Aorta (tissue), 5 donors: Measurements from ENCODE around the gene NUP35. TPM values are rescaled to one million over a fixed set of nuclear protein-coding genes. Genes with fewer than 3 reads are reported as not detected.

Experiments used
- ATAC-seq: fragments of 200-7000 bp; cut with Tn5 transposase; one replicate; pipeline ENCODE4 v1.9.1; 2022; ENCODE audit warnings: moderate library complexity; ENCODE audit not compliant: low FRiP score
- DNase-seq, 2 donors: peaks; one replicate each; pipeline ENCODE4 v3.0.0-alpha.2; 2020
- H3K27ac ChIP-seq, 2 donors: one replicate each; pipeline ENCODE4 v1.5.1; 2013; ENCODE audit warnings: low read length in 2 of 2, mild to moderate bottlenecking in 2 of 2, moderate library complexity in 2 of 2, control low read depth in 1 of 2, inconsistent platforms in 1 of 2, low read depth in 1 of 2
- H3K27me3 ChIP-seq, 2 donors: one replicate each; pipeline ENCODE4 v1.6.1; 2013; ENCODE audit warnings: control low read depth in 1 of 2, low read length in 1 of 2, mild to moderate bottlenecking in 1 of 2, moderate library complexity in 1 of 2; ENCODE audit not compliant: insufficient read depth in 2 of 2, control insufficient read depth in 1 of 2
- H3K36me3 ChIP-seq, 2 donors: one replicate each; pipeline ENCODE4 v1.6.1; 2013; ENCODE audit warnings: control low read depth in 1 of 2, low read length in 1 of 2, mild to moderate bottlenecking in 1 of 2; ENCODE audit not compliant: insufficient read depth in 2 of 2, control insufficient read depth in 1 of 2
- H3K4me1 ChIP-seq, 2 donors: one replicate each; pipeline ENCODE4 v1.6.1; 2013; ENCODE audit warnings: low read length in 2 of 2, control low read depth in 1 of 2, mild to moderate bottlenecking in 1 of 2, moderate library complexity in 1 of 2; ENCODE audit not compliant: insufficient read depth in 2 of 2, control insufficient read depth in 1 of 2
- H3K4me3 ChIP-seq, 2 donors: one replicate each; pipeline ENCODE4 v1.5.1; 2013; ENCODE audit warnings: low read length in 2 of 2, control low read depth in 1 of 2, mild to moderate bottlenecking in 1 of 2
- H3K9me3 ChIP-seq: one replicate; pipeline ENCODE4 v1.6.1; 2013; ENCODE audit warnings: mild to moderate bottlenecking, low read length; ENCODE audit not compliant: control insufficient read depth
- WGBS, 2 donors: extraction: QIAGEN DNeasy Blood & Tissue Kit; methylation state at CpG; one replicate each; pipeline ENCODE4 v1.1.7; 2013; 5-methylcytosine and 5-hydroxymethylcytosine counted together
- intact Hi-C, 2 donors: fragments of 100-400 bp; cut with DNase I; formaldehyde crosslinking; loops; one replicate each; pipeline versions ENCODE4 v1.14.2 to v1.15.0; 2022
- polyA plus RNA-seq, 2 donors: library from polyadenylated mRNA; stranded (reverse); fragments of 200-250 nt; gene quantifications; one replicate each; pipeline ENCODE4 v1.2.3, GENCODE V29; 2013
- total RNA-seq, 2 donors: library from RNA; stranded (reverse); fragmentation: NEBNext Ultra II Directional; extraction: Animal tissue kit (Norgen Biotek cat#: 25700); gene quantifications; one replicate each; pipeline ENCODE4 v1.2.1, GENCODE V29; 2021
- donor health status: healthy with polysubstance abuse.
- donor health status: Bipolar disorder and iron deficiency.
- donor health status: DM: no; HTN: no; CAD: no.
- donor health status: DM: no; HTN: no; CAD: no.
- donor health status: DM: yes; HTN: yes; CAD: no.

The NUP35 gene
- total and polyA plus RNA-seq, 4 donors, result 7.1 to 17.0 (median 10.7) TPM

DNA sequence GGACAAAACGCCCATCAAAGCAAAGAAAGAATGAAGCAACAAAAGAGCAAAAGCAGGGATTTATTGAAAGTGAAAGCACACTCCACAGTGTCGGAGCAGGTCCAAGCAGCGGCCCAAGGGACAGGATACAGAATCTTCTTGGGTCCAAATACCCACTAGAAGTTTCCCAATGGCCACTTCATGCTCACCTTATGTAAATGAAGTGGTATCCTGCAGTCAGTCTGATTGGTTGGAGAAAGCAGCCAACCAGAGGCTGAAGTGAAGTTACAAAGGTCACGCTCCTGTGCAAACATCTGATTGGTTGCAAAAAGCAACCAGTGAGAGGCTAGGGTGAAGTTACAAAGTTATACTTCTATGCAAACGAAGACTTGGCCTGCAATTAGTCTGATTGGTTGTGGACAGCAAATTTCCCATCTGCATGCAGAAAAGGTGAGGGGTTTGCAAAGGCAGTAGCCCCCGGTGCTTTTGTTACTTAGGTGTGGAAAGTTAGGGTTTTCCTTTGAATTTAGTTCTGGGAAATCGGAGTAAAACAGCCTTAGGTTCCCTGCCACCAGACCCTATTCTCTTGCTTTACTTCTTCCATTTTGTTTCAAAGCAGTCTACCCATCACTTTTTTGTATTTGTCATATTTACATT, 32.8 kb upstream of the NUP35 start:
- ATAC-seq (no peak), DNase-seq (no peak)
- no peaks in the 10 kb centered on the region for H3K27me3 ChIP-seq
- H3K4me1 ChIP-seq, result peaks cover 0 to 3% of the 10 kb centered on the region in 2 donors
- peak overlapping the region in 1 of 2 donors; percentile 9 for H3K4me3 ChIP-seq
- peak overlapping the region in 1 of 2 donors; percentile 54 for H3K27ac ChIP-seq
- intact Hi-C loops, result no loop called here
- H3K9me3 ChIP-seq, result no peaks in the 10 kb centered on the region
- no peaks in the 10 kb centered on the region for H3K36me3 ChIP-seq
- 72 to 74% methylated on average over 7 of the region's 7 CpGs for WGBS, 2 donors

DNA sequence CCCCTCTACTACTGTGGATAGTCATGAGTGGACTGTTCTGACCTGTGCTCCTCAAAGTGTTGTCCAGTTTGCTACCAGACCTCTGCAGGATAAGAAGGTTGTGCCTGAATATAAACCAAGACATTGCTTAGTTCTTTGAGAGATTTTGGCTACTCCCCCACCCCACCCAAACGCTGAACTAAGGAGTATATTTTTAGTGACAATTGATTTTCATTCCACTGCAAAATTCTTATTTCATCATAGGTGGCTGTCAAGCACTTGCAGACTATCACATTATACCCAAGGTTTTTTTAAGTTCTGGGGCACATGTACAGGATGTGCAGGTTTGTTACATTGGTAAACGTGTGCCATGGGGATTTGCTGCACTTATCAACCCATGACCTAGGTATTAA, 32.3 kb upstream of the NUP35 start:
- WGBS, 2 donors, result 75 to 80% methylated on average over 2 of the region's 2 CpGs
- no peak for ATAC-seq
- no peak overlapping the region for H3K27ac ChIP-seq
- H3K4me3 ChIP-seq, result no peak overlapping the region
- DNase-seq, result no peak
- no peaks in the 10 kb centered on the region for H3K27me3 ChIP-seq
- intact Hi-C loops, result no loop called here
- H3K36me3 ChIP-seq, result peaks cover 0 to under 1% of the 10 kb centered on the region in 2 donors
- no peaks in the 10 kb centered on the region for H3K9me3 ChIP-seq
- H3K4me1 ChIP-seq, result peaks cover 0 to 3% of the 10 kb centered on the region in 2 donors

DNA sequence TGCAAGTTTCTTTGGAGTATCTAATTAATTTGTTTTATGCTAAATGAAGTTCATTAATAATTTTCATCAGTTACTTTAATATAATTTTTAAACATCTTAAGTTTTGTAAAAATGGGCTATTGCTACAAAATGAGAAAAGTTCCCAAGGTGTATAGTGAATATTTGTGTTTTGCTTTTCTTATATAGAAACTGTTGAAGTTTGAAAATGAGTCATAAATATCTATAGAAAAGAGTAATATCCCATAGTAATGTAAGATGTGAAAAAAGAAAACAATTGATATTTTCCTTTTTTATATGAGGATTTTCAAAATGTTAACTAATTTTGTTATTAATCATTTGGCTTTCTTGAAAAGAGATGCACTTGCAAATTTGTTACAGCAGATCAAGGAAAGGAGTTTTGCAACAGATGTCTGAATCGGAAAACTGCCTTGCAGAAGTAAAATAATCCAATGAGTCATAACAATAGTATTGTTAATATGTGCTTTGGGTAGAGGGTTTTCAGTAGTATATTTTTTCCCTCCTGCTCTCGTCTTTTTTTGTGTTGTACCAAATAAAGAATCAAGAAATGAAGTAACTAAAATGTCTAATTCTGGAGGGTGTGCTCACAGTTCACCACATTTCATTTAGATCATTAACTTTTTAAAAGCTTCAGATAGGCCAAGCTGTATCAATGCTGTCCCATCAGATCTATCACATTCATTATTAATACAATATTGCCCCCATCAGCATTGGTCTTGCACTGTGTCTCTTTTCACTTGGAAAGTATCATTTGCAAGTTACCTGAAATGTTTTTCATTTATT, 30.2 kb upstream of the NUP35 start:
- 4% methylated on average over 2 of the region's 2 CpGs for WGBS, 2 donors
- DNase-seq, result no peak
- Histone ChIP-seq H3K4me3 (no peak overlapping the region), H3K4me1 (peaks cover 0 to 3% of the 10 kb centered on the region in 2 donors), H3K27me3 (no peaks in the 10 kb centered on the region), H3K9me3 (no peaks in the 10 kb centered on the region), H3K36me3 (peaks cover 0 to 2% of the 10 kb centered on the region in 2 donors), H3K27ac (no peak overlapping the region)
- ATAC-seq, result no peak
- intact Hi-C loops, result no loop called here

DNA sequence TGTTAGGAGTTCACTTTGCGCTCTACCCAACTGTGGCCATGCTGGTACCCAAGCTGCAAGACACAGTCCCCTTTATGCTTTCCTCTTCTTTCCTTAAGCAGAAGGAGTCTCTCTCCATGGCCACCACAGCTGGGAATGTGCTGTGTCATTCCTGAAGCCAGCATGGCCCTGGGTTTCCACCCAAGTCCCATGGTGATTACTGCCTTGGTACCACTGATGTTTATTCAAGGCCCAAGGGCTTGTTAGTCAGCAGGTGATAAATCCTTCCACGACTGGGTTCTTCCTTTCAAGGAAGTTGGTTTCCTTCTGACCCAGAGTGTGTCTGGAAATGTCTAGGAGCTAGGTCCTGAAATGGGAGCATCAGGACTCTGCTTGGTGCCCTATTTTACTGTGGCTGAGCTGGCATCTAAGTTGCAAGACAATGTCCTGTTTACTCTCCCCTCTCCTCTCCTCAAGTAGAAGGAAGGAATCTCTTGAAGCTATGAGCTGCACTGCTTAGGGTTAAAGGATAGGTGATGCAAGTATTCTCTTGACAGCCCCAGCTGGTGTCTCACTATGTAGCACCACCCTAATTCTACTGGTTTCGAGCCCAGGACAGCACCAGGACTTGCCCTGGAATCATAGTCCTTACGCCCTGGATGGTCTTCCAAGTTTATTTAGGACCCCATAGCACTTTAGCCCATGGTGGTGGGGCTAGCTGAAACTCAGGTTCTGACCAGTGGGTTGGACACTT, 18.7 kb upstream of the NUP35 start:
- intact Hi-C loops, result no loop called here
- Histone ChIP-seq H3K4me1 (no peaks in the 10 kb centered on the region), H3K36me3 (no peaks in the 10 kb centered on the region), H3K9me3 (no peaks in the 10 kb centered on the region), H3K27ac (no peak overlapping the region), H3K27me3 (no peaks in the 10 kb centered on the region), H3K4me3 (no peak overlapping the region)
- DNase-seq (no peak), ATAC-seq (no peak)
- WGBS, 2 donors, result 73 to 74% methylated on average over 4 of the region's 4 CpGs

DNA sequence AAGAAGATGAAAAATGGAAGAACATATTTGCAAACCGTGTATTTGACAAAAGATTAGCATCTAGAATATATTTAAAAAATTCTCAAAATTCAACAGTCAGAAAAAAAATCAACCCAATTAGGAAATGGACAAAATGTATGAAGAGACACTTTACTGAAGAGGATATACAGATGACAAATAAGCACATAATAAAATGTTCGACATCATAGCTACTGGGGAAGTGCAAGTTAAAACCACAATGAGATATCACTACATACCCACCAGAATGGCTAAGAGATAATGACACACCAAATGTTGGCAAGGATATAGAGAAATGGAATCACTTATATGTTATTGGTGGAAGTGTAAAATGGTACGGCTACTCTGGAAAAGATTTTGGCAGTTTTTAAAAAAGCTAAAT, 11.7 kb upstream of the NUP35 start:
- ATAC-seq, result no peak
- no peak for DNase-seq
- no peaks in the 10 kb centered on the region for H3K4me1 ChIP-seq

DNA sequence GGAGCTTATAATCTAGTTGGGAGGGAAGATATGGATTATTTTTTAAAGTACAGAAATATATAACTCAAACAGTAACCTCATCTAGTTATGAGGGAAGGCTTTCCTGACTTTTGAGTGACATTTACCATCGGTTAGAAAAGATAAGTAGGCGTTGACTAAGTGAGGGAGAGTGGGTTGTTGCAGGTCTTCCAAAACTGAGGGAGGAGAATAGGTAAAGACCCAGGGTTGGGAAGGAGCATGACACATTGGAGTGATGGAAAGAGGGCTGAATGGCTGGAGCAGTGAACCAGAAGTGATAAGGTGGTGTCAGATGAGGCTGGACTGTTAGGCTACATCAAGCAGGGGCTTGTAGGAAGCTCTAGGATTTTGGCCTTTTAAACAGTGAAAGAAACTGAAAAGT, 10.6 kb upstream of the NUP35 start:
- no peak overlapping the region for H3K27ac ChIP-seq
- no peaks in the 10 kb centered on the region for H3K9me3 ChIP-seq
- intact Hi-C loops, result no loop called here
- H3K27me3 ChIP-seq, result no peaks in the 10 kb centered on the region
- 66 to 69% methylated on average over 2 of the region's 2 CpGs for WGBS, 2 donors
- DNase-seq (no peak), ATAC-seq (no peak)
- H3K4me1 ChIP-seq, result no peaks in the 10 kb centered on the region
- H3K4me3 ChIP-seq, result no peak overlapping the region
- peaks cover 0 to 2% of the 10 kb centered on the region in 2 donors for H3K36me3 ChIP-seq

More for the DNA sequence above, 11.7 kb upstream of the NUP35 start:
- Histone ChIP-seq H3K36me3 (peaks cover 0 to 2% of the 10 kb centered on the region in 2 donors), H3K27me3 (no peaks in the 10 kb centered on the region), H3K27ac (no peak overlapping the region), H3K9me3 (no peaks in the 10 kb centered on the region), H3K4me3 (no peak overlapping the region)
- intact Hi-C loops, result no loop called here
- 80 to 82% methylated on average over 3 of the region's 3 CpGs for whole genome bisulfite sequencing, 2 donors

DNA sequence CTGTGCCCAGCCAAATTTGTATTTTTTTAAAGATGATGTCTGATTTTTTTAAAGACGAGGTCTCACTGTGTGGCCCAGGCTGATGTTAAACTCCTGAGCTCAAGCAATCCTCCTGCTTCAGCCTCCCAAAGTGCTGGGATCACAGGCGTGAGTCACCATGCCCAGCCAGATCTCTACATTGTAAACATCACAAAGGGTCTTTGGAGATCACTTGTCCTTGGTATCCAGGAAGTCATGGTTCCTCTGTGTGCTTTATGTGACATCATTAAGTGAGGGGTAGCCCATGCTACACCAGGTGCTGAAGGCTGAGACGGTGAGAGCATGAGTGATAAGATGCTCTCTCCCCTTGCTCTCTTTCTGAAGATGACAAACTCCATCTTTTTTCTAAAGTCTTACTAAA, 7.0 kb upstream of the NUP35 start:
- 86 to 94% methylated on average over 3 of the region's 3 CpGs for WGBS, 2 donors
- intact Hi-C loops, result no loop called here
- no peak for DNase-seq

DNA sequence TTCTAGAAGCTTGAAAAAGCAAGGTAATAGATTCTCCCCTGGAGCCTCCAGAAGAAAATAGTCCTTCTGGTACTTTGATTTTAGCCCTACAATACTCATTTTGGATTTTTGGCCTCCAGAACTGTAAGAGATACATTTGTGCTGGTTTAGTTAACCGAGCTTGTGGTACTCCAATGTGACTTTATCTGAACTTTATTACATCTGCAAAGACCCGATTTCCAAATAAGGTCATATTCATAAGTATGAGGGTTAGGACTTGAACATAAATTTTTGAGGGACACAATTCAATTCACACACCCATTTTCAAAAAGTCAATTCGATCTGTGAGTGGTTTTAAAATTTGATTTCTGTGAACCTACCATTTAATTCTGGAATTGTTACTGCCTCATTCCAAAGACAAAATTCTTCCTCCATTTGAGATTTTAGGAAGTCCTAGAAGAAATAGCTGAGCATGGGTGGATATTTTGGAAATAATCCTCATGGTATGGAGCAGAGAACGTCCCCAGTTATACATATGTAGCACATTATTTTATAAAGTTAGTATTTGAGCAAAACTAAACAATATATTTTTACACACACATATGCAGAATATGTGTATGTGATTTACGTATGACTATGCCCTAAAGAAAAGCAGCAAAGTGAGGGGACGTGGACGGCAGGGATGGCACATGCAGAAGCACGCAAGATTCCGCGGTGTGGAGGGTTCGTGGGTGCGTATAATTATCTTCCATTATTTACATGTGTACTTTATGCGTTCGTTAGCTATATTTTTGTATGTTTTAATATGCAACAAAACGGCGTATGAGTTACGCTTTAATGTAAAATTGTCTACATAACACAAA, 905 bp upstream of the NUP35 start:
- DNase-seq, result no peak
- Histone ChIP-seq H3K4me1 (no peaks in the 10 kb centered on the region), H3K9me3 (no peaks in the 10 kb centered on the region), H3K27me3 (no peaks in the 10 kb centered on the region), H3K4me3 (peak overlapping the region; percentile 56 to 80), H3K27ac (no peak overlapping the region), H3K36me3 (no peaks in the 10 kb centered on the region)
- 19 to 21% methylated on average over 17 of the region's 17 CpGs for WGBS, 2 donors
- intact Hi-C loops, result loop anchor here in 1 of 2 donors (5.0 kb wide), 1 partner anchor 36 kb away; no protein-coding TSS in a partner anchor
- peak; percentile 34 for ATAC-seq

More for the DNA sequence above, 7.0 kb upstream of the NUP35 start:
- Histone ChIP-seq H3K36me3 (peaks cover 0 to 2% of the 10 kb centered on the region in 2 donors), H3K4me3 (no peak overlapping the region), H3K4me1 (no peaks in the 10 kb centered on the region), H3K27ac (no peak overlapping the region), H3K27me3 (no peaks in the 10 kb centered on the region), H3K9me3 (no peaks in the 10 kb centered on the region)
- ATAC-seq, result no peak
